A549 (cell line): Measurements from ENCODE around the gene MVD. TPM values are rescaled to one million over a fixed set of nuclear protein-coding genes. Genes with fewer than 3 reads are reported as not detected.

ENCODE experiments used
- ATAC-seq, 2 experiments: fragments of 200-7000 bp in 1 of 2; fragments of >200 bp in 1 of 2; cut with Nextera tagmentation in 1 of 2; cut with Tn5 transposase in 1 of 2; 3 replicates each; pipeline versions ENCODE4 v1.8.0 to v1.9.1; 2018 to 2020; ENCODE audit warnings: mild to moderate bottlenecking in 1 of 2, moderate library complexity in 1 of 2
- CTCF ChIA-PET: fragments of 300-600 bp; sonication (Branson Sonifier 250); formaldehyde crosslinking; extraction: SDS; loops from one replicate; lab custom pipeline; 2021; ENCODE audit warnings: antibody characterized with exemption, inconsistent platforms; lab: Yijun Ruan, JAX
- POLR2A ChIA-PET: fragments of 350-600 bp; formaldehyde crosslinking; extraction: SDS; loops from one replicate; lab custom pipeline; 2021; ENCODE audit warnings: antibody characterized with exemption, inconsistent platforms; lab: Yijun Ruan, JAX
- DNase-seq, 2 experiments: peaks; one replicate each; pipeline versions ENCODE4 v3.0.0 to v3.0.0-alpha.2; 2011 to 2016; ENCODE audit warnings: low read depth in 1 of 2, low spot score in 1 of 2
- FAIRE-seq: peaks from 2 replicates; lab custom pipeline; 2011; peaks lifted over from hg19 to GRCh38; lab: Jason Lieb, UNC
- H3K27ac ChIP-seq, 2 experiments: fragments of >200 bp; sonication (Bioruptor Twin); formaldehyde crosslinking; 3 replicates each; pipeline ENCODE4 v1.5.1; 2016 to 2017
- H3K4me1 ChIP-seq: fragments of >200 bp; sonication (Bioruptor Twin); formaldehyde crosslinking; 3 replicates; pipeline ENCODE4 v1.6.1; 2016
- H3K4me2 ChIP-seq: fragments of >200 bp; sonication (Bioruptor Twin); formaldehyde crosslinking; 3 replicates; pipeline ENCODE4 v1.6.1; 2016
- H3K4me3 ChIP-seq: fragments of >200 bp; sonication (Bioruptor Twin); formaldehyde crosslinking; 3 replicates; pipeline ENCODE4 v1.5.1; 2016
- H3K9me3 ChIP-seq: fragments of >200 bp; sonication (Bioruptor Twin); formaldehyde crosslinking; 3 replicates; pipeline ENCODE4 v1.6.1; 2016
- CBX2 ChIP-seq: fragments of 200-600 bp; sonication (generic); IDR thresholded peaks from 2 replicates; pipeline ENCODE4 v1.6.1; 2016; ENCODE audit warnings: low read depth, mild to moderate bottlenecking, borderline replicate concordance
- CBX8 ChIP-seq: fragments of 200-600 bp; sonication (generic); IDR thresholded peaks from 2 replicates; pipeline ENCODE4 v1.6.1; 2016
- CEBPB ChIP-seq, 2 experiments: fragments of >200 bp in 1 of 2; sonication (Bioruptor Twin) in 1 of 2; formaldehyde crosslinking in 1 of 2; IDR thresholded peaks; 2 replicates each; pipeline ENCODE4 v1.6.1; 2012 to 2016
- EHF ChIP-seq: fragments of 250-450 bp; sonication (Bioruptor Pico); IDR thresholded peaks from 2 replicates; pipeline ENCODE4 v1.5.0; 2020; ENCODE audit warnings: mild to moderate bottlenecking
- EHMT2 ChIP-seq: fragments of 200-600 bp; sonication (generic); IDR thresholded peaks from 2 replicates; pipeline ENCODE4 v1.6.1; 2016; ENCODE audit warnings: antibody characterized with exemption, low read depth, mild to moderate bottlenecking, moderate library complexity
- ESRRA ChIP-seq: fragments of 150-350 bp; IDR thresholded peaks from 2 replicates; pipeline ENCODE4 v1.6.1; 2014; ENCODE audit warnings: mild to moderate bottlenecking, low read length, borderline replicate concordance
- FOSB ChIP-seq: fragments of 250-450 bp; sonication (Bioruptor Pico); IDR thresholded peaks from 2 replicates; pipeline ENCODE4 v1.5.0; 2020; ENCODE audit warnings: mild to moderate bottlenecking, moderate library complexity
- FOSL2 ChIP-seq, 2 experiments: fragments of 450-650 bp in 1 of 2; fragments of >200 bp in 1 of 2; sonication (Bioruptor Twin) in 1 of 2; formaldehyde crosslinking; IDR thresholded peaks; 2 replicates each; pipeline versions ENCODE4 v1.5.0 to v1.6.1; 2016 to 2020; ENCODE audit warnings: mild to moderate bottlenecking in 1 of 2, moderate library complexity in 1 of 2
- FOXS1 ChIP-seq: fragments of 250-450 bp; sonication (Bioruptor Pico); IDR thresholded peaks from 2 replicates; pipeline ENCODE4 v1.5.0; 2020; ENCODE audit warnings: mild to moderate bottlenecking, moderate library complexity
- GATA3 ChIP-seq: IDR thresholded peaks from 2 replicates; pipeline ENCODE4 v1.6.1; 2012; ENCODE audit warnings: borderline replicate concordance
- HMGXB4 ChIP-seq: fragments of 250-450 bp; sonication (Bioruptor Pico); IDR thresholded peaks from 2 replicates; pipeline ENCODE4 v1.5.0; 2021; ENCODE audit warnings: mild to moderate bottlenecking, moderate library complexity, borderline replicate concordance
- HOXB13 ChIP-seq: fragments of 250-450 bp; sonication (Bioruptor Pico); IDR thresholded peaks from 2 replicates; pipeline ENCODE4 v1.5.0; 2020; ENCODE audit warnings: low read depth, mild to moderate bottlenecking, moderate library complexity
- JUN ChIP-seq, 2 experiments: fragments of >200 bp; sonication (Bioruptor Twin); formaldehyde crosslinking; IDR thresholded peaks; 2 replicates in 1 of 2; 3 replicates in 1 of 2; pipeline ENCODE4 v1.6.1; 2016 to 2017
- MAX ChIP-seq: IDR thresholded peaks from 2 replicates; pipeline ENCODE4 v1.6.1; 2012
- MAZ ChIP-seq: fragments of 150-350 bp; IDR thresholded peaks from 2 replicates; pipeline ENCODE4 v1.6.1; 2014; ENCODE audit warnings: antibody characterized with exemption, low read depth, low read length, borderline replicate concordance
- MYC ChIP-seq: IDR thresholded peaks from 2 replicates; pipeline ENCODE4 v1.6.1; 2012; ENCODE audit warnings: mild to moderate bottlenecking, inconsistent platforms, low read length, improper control_type of control experiment, borderline replicate concordance
- NPAS2 ChIP-seq: fragments of 250-450 bp; sonication (Bioruptor Pico); IDR thresholded peaks from 2 replicates; pipeline ENCODE4 v1.8.0; 2022; ENCODE audit warnings: mild to moderate bottlenecking, moderate library complexity, borderline replicate concordance
- NR3C1 ChIP-seq: fragments of >200 bp; sonication (Bioruptor Twin); formaldehyde crosslinking; IDR thresholded peaks from 3 replicates; pipeline ENCODE4 v1.6.1; 2017
- PHF8 ChIP-seq: fragments of 200-600 bp; sonication (generic); IDR thresholded peaks from 2 replicates; pipeline ENCODE4 v1.6.1; 2016; ENCODE audit warnings: low read depth, mild to moderate bottlenecking, antibody characterized with exemption, moderate library complexity, borderline replicate concordance
- POLR2A ChIP-seq: IDR thresholded peaks from 2 replicates; pipeline ENCODE4 v1.6.1; 2012; ENCODE audit warnings: mild to moderate bottlenecking, low read length
- POLR2AphosphoS2 ChIP-seq: conservative IDR thresholded peaks from 2 replicates; pipeline ENCODE4 v1.6.1; 2012; ENCODE audit warnings: low read length, improper control_type of control experiment, inconsistent platforms
- RFX5 ChIP-seq: fragments of 450-650 bp; IDR thresholded peaks from 2 replicates; pipeline ENCODE4 v1.7.1; 2014; ENCODE audit warnings: antibody characterized with exemption, mild to moderate bottlenecking, moderate library complexity
- SREBF2 ChIP-seq: fragments of 450-650 bp; IDR thresholded peaks from 2 replicates; pipeline ENCODE4 v1.6.1; 2014; ENCODE audit warnings: mild to moderate bottlenecking, moderate library complexity
- TFCP2L1 ChIP-seq: fragments of 250-450 bp; sonication (Bioruptor Pico); IDR thresholded peaks from 2 replicates; pipeline ENCODE4 v1.5.0; 2021; ENCODE audit warnings: mild to moderate bottlenecking
- WGBS: methylation state at CpG from one replicate; pipeline ENCODE4 v1.1.6; 2017; ENCODE audit errors: missing lambda C conversion rate; 5-methylcytosine and 5-hydroxymethylcytosine counted together
- polyA plus RNA-seq, 4 experiments: library from polyadenylated mRNA; depleted of rRNA in 3 of 4; stranded (reverse); fragments of >200 nt; fragmentation: RNase III in 1 of 4; extraction: RNeasy Plus Mini Kit Qiagen cat#74134 plus additional on column Dnase treatment in 1 of 4; gene quantifications; 2 replicates in 3 of 4; 3 replicates in 1 of 4; pipeline ENCODE4 v1.2.3, GENCODE V29; 2011 to 2017
- TF ChIP-seq, protein P1 (sequence below): fragments of 250-450 bp; sonication (Bioruptor Pico); IDR thresholded peaks from 2 replicates; pipeline ENCODE4 v1.5.0; 2020; ENCODE audit warnings: low read depth, mild to moderate bottlenecking, moderate library complexity
- TF ChIP-seq, protein P2 (sequence below): fragments of 150-350 bp; IDR thresholded peaks from 2 replicates; pipeline ENCODE4 v1.6.1; 2014; ENCODE audit warnings: low read depth, mild to moderate bottlenecking, low read length

The MVD gene
- polyA plus RNA-seq, 2 of the 4 experiments (the other 2 are of a cell fraction) = 5.8 to 43.1 TPM

DNA sequence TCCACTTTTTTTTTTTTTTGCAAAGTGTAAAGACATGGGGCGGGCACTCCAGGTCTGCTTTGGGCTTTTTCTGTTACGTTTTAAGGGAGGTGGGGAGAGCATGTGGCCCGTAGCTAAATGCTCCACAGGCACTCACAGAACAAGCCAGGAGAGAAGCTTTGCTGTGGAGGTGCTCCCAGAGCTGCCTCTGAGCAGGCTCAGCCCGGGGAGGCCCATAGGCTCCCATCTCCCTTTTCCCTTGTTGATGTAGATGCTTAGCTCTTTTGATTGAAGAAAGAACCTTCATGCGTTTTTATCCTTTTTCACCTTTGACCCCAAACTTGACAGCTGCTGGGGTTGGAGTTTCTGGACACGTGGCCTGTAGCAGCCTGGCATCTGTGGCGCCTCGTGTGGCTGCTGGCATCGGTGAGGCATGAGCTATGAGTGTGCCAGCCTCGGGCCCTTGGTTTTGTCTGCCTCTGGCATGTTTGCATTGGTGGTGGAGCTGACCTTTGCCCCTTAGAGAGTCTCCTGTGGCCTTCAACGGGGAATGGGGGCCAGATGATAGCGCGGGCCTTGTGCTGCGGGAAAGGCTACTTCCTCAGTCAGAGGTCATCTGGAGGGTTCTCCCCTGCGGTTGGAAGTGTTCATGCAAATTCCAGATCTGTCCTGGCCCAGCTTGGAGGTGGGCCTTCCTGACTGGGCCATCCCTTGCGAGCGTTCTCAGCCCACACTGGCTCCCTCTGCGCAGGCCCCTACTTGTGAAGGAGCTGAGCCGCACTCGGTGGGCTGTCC, 44.5 kb downstream of the MVD start:
- no peak overlapping the region for H3K4me2 ChIP-seq
- H3K4me3 ChIP-seq = no peak overlapping the region
- H3K4me1 ChIP-seq = no peaks in the 10 kb centered on the region
- POLR2A ChIA-PET = no interaction called here
- ATAC-seq (0 out of 6 replicates have a peak, but pooled peaks of 1 of the 2 experiments have one; percentile 21), DNase-seq (no peak), FAIRE-seq (no peak)
- TF ChIP-seq HMGXB4 (CRISPR knock-in tag) (no peak), GATA3 (no peak), MAX (no peak), TFCP2L1 (CRISPR knock-in tag) (no peak), ESRRA (no peak), MAZ (no peak), MYC (no peak), NR3C1 (no peak), CBX8 (no peak), FOSL2 (IDR thresholded peaks at IDR 0.05) (no peak), FOSL2 (CRISPR knock-in tag; IDR thresholded peaks at IDR 0.05) (no peak), HOXB13 (no peak), NPAS2 (CRISPR knock-in tag) (no peak), PHF8 (no peak)
- TF ChIP-seq, protein P1, sequence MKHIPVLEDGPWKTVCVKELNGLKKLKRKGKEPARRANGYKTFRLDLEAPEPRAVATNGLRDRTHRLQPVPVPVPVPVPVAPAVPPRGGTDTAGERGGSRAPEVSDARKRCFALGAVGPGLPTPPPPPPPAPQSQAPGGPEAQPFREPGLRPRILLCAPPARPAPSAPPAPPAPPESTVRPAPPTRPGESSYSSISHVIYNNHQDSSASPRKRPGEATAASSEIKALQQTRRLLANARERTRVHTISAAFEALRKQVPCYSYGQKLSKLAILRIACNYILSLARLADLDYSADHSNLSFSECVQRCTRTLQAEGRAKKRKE (CRISPR knock-in tag) = no peak
- CTCF ChIA-PET = interaction anchor here (1.3 to 1.5 kb wide), 4 partner anchors 11 to 124 kb away, joined by 3 to 6 read pairs (median 4); no protein-coding TSS in a partner anchor
- H3K9me3 ChIP-seq = no peaks in the 10 kb centered on the region
- H3K27ac ChIP-seq = no peak overlapping the region
- WGBS = 84% methylated on average over 20 of the region's 20 CpGs

DNA sequence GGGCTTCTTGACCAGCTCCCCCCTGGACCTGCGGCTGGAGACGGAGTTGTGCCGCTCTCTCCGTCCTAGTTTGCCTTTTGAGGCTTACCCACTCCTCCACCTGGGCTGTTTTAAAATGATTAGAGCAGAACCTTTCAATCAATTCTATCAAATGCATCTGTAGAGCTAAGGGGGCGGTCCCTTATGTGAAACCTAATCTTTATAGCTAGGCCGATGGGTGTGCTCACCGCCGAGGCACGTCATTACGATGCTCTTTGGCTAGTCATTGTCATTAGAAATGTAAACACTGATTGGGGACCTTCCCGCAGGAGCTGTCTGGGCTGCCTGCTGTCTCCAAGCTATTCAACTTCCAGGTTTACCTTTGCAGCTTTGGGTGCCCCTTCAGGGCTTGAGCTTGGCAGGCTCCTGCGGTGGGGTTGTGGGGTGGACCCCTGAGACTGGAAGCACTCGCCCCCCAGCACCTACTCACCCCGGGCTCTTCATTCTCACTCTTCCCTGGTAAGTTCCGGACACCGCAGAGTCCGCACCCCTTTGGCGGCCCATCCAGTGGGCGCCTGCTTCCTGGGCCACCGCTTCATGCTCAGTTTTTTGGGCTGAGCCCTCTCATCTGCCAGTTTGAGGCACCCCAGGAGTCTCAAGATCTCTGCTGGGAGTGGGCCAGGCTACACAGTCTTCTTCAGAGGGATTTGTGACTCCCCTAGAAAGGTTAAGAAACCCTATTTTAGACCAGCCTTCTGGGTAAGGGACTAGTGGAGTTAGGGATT, 45.4 kb downstream of the MVD start:
- no peaks in the 10 kb centered on the region for H3K4me1 ChIP-seq
- POLR2A ChIA-PET = no interaction called here
- WGBS = 94% methylated on average over 20 of the region's 20 CpGs
- FAIRE-seq = no peak
- DNase-seq = no peak
- no peak overlapping the region for H3K27ac ChIP-seq
- H3K9me3 ChIP-seq = no peaks in the 10 kb centered on the region
- no peak overlapping the region for H3K4me3 ChIP-seq
- ATAC-seq = no peak
- TF ChIP-seq TFCP2L1 (CRISPR knock-in tag) (no peak), FOXS1 (no peak), MYC (no peak), FOSB (CRISPR knock-in tag) (no peak), JUN (IDR thresholded peaks at IDR 0.05) (no peak), EHMT2 (no peak), MAX (no peak), CBX8 (no peak), POLR2AphosphoS2 (no peak), EHF (CRISPR knock-in tag) (no peak), RFX5 (no peak), SREBF2 (no peak), CEBPB (IDR thresholded peaks at IDR 0.05) (no peak), CBX2 (no peak), POLR2A (no peak)
- TF ChIP-seq, protein P2, sequence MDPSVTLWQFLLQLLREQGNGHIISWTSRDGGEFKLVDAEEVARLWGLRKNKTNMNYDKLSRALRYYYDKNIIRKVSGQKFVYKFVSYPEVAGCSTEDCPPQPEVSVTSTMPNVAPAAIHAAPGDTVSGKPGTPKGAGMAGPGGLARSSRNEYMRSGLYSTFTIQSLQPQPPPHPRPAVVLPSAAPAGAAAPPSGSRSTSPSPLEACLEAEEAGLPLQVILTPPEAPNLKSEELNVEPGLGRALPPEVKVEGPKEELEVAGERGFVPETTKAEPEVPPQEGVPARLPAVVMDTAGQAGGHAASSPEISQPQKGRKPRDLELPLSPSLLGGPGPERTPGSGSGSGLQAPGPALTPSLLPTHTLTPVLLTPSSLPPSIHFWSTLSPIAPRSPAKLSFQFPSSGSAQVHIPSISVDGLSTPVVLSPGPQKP = no peak
- TF ChIP-seq, all 56 proteins: peak for 0
- no peak overlapping the region for H3K4me2 ChIP-seq
- CTCF ChIA-PET = interaction anchor here (1.0 to 1.5 kb wide), 3 partner anchors 8 to 59 kb away, joined by 3 to 5 read pairs (median 4); no protein-coding TSS in a partner anchor
